ENCODE measurements around the gene FHDC1.

Gene FHDC1

GRCh38 chr4:152961014-152961772 lies 25.1 kb downstream of the FHDC1 start:
- DNase-seq: no peak

DNA sequence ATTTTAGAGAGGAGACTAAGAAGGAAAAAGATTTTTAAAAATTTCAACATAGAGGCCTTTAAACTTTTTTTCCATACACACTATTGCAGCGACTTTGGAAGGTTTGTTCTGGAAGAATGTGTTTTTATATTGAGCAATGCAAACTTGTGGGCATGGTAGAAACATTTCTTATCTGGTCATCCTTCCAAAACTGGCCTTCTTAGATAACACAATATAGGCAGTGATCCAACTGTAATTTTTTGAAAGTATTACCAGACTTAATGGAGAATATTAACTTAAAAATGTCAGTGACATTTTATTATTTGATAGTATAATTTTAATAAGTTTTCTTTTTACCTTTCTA lies 25.6 kb downstream of the FHDC1 start:
- DNase-seq: no peak

- DNase-seq: no peak
Measured at GRCh38 chr4:152962150-152962549, 26.0 kb downstream of the FHDC1 start.

- no peak for DNase-seq
Measured at GRCh38 chr4:152964335-152964734, 28.2 kb downstream of the FHDC1 start.

DNA sequence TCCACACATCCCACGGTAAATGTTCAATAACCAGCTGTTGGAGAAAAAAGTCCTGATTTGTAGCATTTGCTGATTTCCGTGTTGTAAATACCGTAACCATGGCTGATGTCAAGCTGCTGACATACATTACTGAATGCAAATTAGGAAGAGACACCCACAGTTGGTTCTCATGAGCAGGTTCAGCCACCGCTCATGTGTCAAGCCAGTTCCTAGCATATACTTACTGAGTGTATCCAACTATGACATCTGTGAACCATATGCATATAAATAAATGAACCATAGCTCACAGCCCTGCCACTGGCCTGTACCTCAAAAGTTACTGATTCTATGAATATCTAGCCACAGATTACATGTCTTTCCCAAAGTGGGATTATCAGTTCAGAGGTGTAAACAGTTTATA lies 29.5 kb downstream of the FHDC1 start:
- DNase-seq: no peak

- DNase-seq: no peak
Measured at GRCh38 chr4:152967907-152968306, 31.8 kb downstream of the FHDC1 start.

DNA sequence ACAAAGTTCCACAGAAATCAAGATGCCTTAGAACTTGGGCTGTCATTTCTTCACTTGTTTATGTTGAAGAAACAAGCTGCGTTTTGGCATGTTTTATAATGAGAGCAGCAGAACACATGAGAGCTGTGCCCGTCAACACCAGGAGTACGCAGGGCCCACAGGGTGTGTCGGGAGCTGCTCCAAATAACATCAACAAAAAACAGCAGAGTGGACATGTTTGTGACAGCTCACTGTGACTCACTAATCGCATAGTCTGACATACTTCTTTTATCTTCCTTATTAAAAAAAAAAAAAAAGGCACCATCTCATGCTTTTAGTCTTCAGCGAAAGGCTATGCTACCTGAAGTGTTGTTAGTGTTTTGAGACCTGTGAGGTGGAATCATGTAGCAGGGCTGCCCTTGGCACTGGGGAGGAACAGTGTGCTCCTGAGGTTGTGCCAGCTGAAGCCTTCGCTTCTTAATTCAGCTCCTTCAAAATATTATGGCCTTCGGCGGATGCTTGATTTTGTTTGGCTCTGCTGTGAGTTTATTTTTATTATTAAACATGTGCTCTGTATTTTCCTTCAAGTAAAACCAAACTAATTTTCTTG lies 32.8 kb downstream of the FHDC1 start:
- DNase-seq: no peak

DNA sequence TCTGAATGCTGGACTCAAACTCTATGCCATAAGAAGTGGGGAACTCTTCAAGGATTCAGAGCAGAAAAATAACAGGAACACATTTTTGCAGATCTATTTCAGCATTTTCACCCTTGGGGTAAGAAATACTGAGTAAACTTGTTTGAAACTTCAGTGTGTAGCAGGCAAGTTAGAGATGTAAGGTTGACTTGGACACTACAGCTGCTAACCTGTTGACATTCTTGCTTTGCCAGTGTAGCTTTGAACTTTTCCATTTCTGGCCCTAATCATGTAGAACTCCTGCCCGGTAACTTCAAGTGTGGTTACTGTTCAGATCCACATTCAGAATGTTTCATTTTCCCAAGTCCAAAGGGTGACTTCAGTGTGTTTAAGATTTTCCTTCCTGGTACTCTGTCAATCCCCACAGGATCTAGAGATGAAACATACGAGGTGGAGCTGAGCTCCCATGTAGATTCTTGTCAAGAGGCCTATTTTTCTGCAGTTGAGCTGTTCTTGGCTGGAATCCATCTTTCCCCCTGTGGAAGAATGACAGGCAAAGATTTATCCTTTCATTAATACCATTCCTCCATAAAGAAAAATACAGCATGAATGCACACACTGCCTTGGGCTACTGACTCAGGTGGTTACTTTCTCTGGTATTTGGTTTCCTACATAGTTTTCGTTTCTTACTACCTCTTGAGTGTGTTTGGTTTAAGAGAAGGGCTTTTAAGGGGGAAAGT lies 34.1 kb downstream of the FHDC1 start:
- DNase-seq: no peak

- no peak for DNase-seq
Measured at GRCh38 chr4:152971053-152971452, 34.9 kb downstream of the FHDC1 start.

- no peak for DNase-seq
Measured at GRCh38 chr4:152972821-152973628, 36.9 kb downstream of the FHDC1 start.

- DNase-seq: no peak
Measured at GRCh38 chr4:152973629-152974467, 37.7 kb downstream of the FHDC1 start.

DNA sequence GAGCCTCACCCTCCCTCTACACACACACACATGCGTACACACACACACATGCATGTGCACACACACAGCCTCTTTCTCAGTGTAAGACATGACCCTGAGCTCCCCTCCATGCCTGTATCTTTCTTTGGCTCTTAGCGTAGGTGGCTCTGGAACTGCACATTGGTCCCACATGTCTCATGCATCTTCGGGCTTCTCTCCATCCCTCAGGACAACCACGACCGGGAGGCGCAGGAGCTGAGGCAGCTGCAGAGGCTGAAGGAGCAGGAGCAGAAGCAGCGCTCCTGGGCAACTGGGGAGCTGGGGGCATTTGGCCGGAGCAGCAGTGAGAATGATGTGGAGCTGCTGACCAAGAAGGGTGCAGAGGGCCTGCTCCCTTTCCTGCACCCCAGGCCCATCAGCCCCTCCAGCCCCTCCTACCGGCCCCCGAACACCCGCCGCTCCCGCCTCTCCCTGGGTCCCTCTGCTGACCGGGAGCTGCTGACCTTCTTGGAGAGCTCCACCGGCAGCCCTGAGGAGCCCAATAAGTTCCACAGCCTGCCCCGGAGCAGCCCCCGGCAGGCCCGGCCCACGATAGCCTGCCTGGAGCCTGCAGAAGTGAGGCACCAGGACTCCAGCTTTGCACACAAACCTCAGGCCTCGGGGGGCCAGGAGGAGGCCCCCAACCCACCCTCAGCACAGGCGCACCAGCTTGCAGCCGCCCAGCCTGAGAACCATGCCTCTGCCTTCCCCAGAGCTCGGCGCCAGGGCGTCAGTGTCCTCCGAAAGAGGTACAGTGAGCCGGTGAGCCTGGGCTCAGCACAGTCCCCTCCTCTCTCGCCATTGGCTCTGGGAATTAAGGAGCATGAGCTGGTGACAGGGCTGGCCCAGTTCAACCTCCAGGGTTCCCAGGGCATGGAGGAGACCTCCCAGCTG lies 38.6 kb downstream of the FHDC1 start:
- DNase-seq: no peak

GRCh38 chr4:152975380-152976211 lies 39.5 kb downstream of the FHDC1 start:
- DNase-seq: no peak

DNA sequence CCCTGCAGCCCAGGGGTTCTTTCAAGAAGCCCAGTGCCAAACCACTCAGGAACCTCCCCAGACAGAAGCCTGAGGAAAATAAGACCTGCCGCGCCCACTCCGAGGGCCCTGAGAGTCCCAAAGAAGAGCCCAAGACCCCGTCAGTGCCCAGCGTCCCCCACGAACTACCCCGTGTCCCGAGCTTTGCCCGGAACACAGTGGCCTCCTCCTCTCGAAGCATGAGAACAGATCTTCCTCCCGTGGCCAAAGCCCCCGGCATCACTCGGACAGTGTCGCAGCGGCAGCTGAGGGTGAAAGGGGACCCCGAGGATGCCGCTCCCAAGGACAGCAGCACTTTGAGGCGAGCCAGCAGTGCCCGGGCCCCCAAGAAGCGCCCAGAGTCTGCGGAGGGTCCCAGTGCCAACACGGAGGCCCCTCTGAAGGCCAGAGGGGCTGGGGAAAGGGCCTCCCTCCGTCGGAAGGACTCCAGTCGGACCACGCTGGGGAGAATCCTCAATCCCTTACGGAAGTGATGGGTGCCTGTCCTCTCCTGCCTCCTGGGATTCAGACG lies 40.2 kb downstream of the FHDC1 start:
- no peak for DNase-seq

GRCh38 chr4:152979731-152980330 lies 43.7 kb downstream of the FHDC1 start:
- no peak for DNase-seq

DNA sequence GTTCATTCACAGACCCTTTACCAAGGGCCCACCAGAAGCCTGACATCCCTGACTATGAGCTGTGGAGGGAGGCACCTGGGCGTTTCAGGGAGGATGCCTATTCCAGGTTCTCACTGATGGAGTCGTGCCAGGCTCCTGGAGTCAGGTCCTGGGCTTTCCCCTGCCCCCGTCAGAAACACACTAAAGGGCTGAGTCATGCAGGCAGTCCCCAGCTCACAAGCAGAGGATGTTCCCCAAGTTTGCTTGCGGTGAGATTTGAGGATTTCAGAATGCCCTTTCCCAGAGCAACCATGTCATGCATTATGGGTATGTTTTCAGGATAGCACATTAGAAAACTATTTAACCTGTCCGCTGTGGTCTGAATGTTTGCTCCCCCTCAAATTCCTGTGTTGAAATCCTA lies 45.2 kb downstream of the FHDC1 start:
- no peak for DNase-seq

- DNase-seq: no peak
Measured at GRCh38 chr4:152981842-152982241, 45.7 kb downstream of the FHDC1 start.

DNA sequence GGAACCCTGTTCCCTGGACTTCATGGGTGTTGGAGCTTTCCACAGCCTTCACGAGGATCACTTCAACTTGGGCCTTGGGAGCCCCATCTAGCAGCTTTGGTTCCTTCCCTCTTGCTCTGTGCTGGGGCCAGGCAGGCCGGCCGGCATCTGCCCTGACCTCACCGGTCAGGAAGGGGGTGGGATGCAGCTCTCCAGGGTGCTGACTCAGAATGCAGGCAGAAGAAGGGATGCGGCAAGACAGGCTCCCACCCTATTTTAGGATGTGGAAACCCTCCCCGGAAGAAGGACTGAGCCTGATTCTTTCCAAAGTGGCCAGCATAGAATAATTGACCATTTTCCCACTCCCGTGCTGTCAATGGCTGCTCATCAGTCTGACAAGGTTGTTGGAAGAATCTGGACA lies 47.1 kb downstream of the FHDC1 start:
- DNase-seq: no peak

- no peak for DNase-seq
Measured at GRCh38 chr4:152983774-152984411, 47.8 kb downstream of the FHDC1 start.

All from T-helper 9 cell (primary cell).